HG03103 (cell line): ENCODE data around the gene CENPW.

Experiments used
- ATAC-seq: cut with Tn5 transposase; IDR thresholded peaks from one replicate; pipeline ENCODE4 v1.9.1; 2021; ENCODE audit warnings: low read depth; ENCODE audit not compliant: unreplicated experiment

The CENPW gene

DNA sequence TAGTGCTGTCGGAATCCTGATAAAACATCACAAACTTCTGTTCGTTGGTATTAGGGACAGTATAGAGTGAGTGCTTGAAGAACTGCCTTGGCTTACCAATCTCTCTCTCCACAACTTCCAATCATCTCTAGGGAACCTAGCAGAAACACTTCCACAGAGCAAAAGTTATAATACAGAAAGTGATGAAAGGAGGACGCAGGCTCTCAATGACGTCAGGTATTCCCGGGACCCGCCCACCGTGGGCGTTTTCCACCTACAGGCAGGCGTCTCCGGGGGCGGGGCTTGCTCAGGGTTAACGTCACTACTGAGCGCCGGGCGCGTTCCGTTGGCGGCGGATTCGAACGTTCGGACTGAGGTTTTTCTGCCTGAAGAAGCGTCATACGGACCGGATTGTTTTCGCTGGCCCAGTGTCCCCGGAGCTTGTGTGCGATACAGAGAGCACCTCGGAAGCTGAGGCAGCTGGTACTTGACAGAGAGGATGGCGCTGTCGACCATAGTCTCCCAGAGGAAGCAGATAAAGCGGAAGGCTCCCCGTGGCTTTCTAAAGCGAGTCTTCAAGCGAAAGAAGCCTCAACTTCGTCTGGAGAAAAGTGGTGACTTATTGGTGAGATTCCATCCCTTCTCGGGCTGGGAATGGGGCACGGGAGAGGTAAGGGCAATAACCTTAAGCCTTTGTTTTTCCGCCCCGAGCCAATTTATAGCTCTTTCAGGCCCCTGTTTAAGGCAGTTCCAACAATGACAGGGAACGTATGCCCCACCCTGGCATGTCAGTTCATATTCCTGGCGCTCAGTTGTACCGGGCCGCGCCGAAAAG lies at the start of gene CENPW:
TSS of gene CENPW (plus strand) at position 320 of the 814 bp plus-strand sequence. CDS start at position 479, 159 bp downstream.
- peak; percentile 86 for ATAC-seq

DNA sequence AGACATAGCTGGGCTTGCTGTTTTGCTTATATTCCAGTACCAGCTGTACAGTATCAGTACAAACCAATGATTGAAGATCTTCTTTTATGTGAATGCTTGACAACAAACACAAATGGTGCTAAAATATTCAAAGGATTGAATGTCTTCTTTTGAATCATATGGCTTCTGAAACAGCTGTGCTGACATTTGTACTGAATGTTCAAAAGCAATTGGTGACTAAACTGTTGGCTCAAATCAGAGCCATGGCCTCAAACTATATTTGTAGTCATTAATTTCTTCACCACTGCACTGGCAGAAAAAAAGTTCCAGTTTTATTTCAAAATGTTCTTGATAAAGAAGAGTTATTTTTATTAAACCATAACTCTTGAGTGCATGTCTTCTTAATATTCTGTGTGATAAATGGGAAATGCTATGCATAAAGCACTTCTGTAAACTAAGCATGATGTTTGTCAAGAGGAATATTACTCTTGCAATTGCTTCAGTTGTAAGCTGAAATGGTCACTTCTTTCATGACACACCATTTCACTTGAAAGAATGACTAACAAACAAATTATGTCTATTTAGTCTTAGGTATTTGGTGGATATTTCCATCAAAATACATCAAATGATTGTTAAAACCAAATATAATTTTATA lies 45.9 kb upstream of the CENPW start:
- no peak for ATAC-seq

DNA sequence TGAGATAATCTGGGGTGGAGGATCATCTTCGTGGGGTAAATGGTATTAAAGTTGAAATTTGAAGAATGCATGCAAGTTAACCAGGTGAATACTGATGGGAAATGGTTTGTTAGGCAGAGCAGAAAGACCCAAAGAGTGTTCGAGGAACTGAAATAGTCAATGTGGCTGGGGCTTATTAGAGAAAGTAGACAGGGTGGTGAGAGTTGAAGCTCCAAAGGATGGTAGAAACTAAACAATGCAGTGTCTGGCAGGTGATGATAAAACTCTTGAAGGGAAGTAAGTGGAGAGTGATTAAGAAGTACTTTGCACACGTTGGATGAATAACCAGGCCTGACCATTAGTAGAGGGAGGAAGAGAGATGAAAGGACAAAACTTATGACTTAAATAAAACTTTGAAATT lies 39.8 kb upstream of the CENPW start:
- peak; percentile 41 for ATAC-seq

DNA sequence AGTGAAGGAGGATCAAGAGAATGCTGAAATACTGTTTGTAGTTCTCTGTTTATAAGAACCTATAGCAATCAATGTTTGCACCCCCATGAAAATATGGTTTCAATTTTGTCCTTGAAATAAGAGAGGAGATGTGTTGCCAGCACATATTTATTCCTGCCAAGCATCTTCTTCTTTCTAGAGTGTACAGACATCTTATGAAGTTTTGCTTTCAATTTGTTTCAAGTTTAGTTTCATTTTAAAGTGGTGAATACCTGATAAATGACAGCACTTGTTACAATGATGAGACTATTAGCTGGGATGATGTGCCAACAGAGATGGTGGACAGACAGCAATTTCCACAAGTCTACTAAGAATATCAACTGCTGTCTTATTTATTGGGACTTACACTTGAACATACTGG lies 39.2 kb upstream of the CENPW start:
- ATAC-seq: peak; percentile 57

DNA sequence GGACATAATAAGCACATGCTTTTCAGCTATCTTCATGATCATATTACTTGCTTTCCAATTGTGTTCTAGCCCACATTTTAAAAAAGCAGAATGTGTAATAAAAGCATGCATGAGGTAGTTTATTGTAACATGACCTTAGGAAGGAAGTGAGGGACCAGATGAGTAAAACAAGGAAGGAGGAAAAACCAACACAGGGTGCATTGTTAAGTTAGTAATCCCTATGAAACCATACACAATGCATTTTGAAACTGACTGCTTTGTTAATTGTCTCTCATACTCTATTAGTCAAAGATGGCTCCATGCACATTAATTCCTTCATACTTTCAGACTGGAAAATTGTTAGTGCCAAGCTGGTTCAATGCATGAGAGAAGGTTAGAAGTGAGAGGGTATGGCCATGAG lies 37.7 kb upstream of the CENPW start:
- ATAC-seq: no peak

DNA sequence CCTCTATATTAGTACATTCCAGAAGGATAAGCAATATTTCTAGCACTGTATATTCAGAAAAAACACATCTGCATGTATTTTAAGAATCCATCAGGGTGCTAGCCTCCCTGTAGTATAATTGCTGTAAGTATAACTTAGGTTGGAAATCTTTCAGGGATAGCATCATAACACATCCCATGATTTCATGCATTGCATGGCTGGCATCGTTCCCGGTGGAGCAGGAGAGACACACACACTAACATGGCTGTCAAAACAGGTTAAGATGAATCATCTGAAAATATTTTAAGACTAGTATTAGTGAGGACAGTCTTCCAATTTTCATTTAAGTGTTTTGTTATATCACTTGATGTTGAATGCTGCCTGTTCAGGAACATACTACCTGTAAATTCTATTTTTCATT lies 32.1 kb upstream of the CENPW start:
- no peak for ATAC-seq

DNA sequence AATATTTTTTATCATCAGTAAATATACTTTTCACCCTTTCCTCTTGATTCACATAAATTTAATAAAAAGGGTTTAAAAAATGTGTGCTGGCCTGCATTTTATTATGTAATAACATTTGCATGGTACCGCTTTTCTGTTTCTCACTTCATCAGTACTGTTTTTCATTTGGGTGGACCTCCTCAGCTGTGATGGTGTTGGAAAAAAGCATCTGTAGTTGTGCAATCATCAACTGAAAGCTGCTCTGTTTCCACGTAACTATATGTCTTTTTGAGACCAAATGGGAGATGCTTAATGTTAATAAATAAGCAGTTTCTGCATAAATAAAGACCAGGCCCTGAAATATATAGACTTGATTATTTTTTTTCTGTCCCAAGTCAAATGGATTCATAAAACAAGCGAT lies 31.6 kb upstream of the CENPW start:
- ATAC-seq: no peak

DNA sequence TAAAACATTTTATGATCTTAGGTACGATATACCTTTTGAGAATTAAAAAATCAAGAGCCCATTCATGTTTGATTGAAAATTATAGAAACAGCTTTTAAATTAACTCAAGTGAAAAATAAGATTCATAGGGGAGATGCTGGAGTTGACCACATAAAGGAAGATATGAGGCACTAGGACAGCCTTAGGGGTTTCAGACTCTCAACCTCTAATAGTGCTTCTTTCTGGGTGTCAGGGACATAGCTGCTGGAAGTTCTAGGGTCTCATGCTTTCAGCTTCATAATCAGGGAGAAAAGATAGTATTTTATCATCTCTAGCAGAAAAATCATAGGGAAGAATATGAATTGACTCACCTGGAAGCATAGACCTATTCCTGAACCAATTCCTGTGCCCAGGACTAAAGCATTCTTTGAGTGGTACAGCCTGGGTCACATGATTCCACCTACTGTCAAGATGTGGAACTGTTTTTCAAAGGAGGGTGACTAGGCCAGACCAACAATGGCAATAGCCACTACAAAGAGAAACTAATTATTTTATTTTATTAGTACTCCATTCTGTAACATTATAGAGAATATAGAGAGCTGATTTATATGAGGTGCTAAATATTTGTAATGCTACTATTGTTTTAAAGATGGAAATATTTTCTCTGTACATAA lies 27.8 kb upstream of the CENPW start:
- ATAC-seq: peak; percentile 93

DNA sequence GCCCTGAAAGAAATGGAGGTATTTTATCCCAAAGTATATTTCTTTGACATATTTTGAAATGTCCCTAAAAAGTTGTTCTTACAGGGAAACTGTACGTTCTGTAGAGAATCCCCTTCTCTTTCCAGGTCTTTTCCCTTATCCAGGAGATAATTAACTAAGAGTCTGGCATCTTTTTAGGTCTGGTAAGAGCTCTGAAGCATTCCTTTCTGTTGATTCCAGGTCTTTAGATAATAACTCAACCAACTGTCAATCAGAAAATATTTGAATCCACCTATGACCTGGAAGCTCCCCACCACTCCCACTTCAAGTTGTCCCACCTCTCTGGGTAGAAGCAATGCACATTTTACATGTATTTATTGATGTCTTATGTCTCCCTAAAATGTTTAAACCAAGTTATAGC lies 26.0 kb upstream of the CENPW start:
- no peak for ATAC-seq

DNA sequence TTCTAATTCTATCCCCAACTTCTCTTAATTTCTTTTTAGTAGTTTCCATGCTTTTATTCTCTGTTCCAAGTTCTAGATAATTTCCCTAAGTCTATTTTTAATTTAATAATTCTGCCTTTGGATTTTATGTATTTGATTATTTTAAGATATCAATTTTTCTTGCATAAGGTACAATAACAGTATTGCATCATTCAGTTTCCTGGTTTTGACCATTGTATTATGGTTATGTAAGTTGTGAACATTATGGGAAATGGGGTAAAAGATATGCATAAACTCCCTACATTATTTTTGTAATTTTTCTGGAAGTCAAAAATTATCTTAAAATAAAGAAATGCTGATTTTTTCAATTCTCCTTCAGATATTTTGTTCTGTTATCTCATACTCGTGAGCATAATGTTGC lies 21.1 kb upstream of the CENPW start:
- no peak for ATAC-seq

DNA sequence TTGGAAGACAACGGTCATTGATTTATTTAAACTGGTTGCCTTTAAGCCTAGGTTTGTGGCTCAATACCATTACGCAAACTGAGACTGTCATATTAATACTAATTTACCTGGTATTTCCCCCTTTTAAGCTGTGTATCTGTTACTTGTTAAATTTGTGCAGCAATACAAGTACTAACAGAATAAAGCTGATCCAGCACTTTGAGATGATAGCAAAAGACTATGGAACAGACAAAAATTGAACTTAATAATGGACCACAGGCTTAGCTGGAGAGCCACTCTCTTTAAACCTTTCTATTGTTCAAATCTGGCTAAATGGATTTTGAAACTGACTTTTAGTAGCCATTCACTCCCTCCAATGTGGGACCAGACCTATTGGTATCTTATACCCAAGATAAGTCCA lies 6.2 kb upstream of the CENPW start:
- ATAC-seq: no peak

DNA sequence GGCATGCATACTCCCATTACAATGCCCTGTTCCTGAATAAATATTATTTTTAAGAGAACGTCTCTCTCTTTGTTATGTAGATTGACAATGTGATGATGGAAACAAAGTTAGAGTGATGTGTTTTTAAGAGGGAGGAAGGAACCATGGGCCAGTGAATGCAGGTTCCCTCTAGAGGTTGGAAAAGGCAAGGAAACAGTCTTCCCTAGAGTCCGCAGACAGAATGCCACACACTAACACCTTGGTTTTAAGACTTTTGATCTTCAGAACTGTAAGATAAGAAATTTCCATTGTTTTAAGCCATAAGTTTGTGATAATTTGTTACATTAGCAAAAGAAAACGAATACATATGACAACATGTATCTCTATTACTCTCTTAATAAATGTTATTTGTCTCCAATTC lies 4.7 kb upstream of the CENPW start:
- ATAC-seq: no peak

DNA sequence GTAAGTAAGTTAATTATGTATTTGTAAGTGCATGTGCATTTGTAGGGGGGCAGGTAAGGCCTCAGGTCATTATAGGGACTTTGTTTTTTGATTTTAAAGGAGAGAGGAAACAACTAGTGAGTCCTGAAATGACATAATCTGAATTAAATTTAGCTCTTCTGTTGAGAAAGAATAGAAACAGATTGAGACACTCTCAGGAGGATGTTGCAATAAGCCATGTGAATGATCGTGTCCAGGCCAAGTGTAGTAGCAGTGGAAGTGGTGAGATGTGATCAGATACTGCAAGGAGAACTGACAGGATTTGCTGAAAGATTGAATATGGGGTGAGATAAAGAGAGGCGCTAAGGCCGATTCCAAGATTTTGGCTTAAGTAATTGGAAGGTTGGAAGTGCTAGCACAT lies 2.6 kb upstream of the CENPW start:
- no peak for ATAC-seq

DNA sequence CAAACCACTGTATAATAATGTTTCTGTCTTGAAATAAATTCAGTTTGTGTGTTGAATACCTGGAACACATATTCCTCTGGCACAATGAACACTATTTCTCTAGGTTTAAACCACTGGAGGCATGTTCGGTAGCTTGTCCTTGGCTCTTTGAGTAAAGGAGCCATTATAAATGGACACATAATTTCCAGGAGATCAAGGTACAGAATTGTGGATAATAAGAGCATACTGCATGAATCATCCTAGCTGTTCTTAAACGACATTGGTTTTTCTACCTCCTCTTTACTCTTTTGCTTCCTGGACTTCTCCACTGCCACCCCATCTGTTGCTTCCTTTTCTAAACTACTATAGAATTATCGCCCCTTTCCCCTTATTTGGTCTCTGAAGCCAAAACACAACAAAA lies 1.2 kb downstream of the CENPW start:
- ATAC-seq: no peak

DNA sequence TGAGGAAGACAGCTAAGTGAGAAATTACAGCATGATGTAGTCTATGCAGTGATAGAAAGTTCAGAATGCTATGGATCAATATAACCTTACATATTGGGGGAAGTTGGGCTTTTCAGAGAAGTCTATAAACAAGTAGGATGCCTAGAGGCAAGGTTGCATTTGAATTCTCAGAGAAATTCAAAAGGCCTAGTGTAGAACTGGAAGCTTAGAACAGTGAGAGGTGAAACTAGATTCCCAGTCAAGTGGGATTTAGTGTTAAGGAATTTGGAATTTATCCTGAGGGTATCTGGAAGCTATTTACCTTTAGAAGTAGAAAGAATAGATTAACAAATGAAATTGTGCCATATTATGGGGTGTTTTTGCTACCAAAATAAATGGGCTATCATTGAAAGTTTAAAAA lies 4.3 kb downstream of the CENPW start:
- ATAC-seq: no peak

DNA sequence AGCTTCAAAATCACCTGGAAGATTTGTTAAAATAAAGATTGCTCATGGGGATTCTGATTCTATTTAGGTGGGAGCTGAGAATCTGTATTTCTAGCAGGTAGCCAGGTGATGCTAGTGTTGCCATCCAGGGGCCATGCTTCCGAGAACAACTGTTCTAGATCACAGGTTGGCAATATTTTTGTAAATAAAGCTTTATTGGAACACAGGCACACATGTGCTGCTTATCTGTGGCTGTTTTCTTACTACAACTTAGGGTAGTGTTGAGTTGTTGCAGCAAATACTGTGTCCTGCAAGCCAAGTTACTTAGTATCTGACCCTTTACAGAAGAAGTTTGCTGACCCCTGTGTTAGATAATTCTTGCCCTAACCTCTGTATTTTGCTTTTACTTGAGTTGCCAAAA lies 12.0 kb downstream of the CENPW start:
- no peak for ATAC-seq

DNA sequence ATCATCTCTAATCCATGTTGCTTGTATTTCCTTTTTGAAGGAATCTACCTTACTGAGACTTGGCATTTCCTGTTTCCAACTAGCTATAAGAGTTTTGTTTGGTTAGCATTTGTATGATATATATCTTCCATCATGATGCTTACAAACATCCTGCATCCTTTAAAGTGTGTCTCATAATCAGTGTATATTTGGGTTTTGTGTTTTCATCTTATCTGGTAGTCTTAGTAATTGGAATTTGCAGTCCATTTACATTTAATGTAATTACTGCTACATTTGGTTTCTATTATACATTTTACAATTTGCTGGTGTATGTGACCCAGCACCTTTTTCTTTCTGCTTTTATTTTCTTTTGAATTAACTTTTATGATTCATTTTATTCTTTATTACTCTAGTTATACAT lies 12.6 kb downstream of the CENPW start:
- no peak for ATAC-seq

DNA sequence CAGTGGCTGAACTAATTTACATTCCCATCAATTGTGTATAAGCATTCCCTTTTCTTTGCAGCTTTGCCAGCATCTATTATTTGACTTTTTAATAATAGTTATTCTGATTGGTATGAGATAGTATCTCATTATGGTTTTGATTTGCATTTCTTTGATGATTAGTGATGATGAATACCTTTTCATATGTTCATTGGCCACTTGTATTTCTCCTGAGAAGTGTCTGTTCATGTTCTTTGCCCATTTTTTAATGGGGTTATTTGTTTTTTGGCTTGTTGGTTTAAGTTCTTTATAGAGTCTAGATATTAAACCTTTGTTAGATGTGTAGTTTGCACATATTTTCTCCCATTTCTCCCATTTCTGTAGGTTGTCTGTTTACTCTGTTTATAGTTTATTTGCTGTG lies 16.6 kb downstream of the CENPW start:
- no peak for ATAC-seq

DNA sequence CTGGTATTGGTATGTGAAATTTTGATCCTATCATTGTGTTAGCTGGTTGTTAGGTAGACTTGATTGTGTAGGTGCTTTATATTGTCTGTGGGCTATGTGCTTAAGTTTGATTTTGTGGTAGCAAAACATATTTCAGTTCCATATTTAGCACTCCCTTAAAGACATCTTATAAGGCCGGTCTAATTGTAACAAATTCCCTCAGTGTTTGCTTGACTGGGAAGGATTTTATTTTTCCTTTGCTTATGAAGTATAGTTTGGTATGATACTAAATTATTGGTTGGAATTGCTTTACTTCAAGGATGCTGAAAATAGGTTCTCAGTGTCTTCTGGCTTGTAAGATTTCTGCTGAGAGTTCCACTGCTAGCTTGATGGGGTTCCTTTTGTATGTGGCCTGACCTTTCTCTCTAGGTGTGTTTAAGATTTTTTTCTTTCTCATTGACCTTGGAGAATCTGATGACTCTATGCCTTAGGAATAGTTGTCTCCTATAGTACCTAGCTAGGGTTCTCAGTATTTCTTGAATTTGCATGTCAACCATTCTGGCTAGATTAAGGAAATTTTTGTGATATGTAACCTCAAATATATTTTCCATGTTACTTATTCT lies 20.1 kb downstream of the CENPW start:
- no peak for ATAC-seq

DNA sequence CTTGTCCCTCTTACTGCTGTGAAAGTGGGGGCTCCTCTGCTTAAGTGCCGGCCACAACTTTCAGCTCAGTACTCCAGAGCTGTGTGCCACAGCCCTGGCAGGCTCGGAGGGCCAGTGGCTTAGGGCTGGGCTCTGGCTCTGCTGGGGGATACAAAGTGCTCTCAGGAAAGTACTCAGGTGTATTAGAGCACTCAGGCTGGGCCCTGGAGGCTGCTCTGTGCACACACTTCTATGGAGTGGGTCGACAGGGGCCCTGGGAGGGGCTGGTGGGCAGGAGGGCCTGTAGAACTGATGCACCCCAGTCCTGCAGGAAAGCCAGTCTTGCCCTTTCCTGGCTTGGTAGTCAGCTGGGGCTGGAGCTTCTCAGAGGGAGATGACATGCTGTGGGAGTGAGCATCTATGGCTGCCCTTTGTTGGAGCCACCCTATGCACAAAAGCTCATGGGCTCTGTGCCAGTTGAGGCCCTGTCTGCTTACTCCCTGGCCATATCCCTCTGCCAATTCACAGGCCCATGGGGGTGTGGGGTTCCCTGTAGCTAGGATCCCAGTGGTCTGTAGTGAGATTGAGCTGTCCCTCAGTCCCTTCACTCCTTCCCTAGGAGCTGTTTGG lies 22.0 kb downstream of the CENPW start:
- no peak for ATAC-seq

DNA sequence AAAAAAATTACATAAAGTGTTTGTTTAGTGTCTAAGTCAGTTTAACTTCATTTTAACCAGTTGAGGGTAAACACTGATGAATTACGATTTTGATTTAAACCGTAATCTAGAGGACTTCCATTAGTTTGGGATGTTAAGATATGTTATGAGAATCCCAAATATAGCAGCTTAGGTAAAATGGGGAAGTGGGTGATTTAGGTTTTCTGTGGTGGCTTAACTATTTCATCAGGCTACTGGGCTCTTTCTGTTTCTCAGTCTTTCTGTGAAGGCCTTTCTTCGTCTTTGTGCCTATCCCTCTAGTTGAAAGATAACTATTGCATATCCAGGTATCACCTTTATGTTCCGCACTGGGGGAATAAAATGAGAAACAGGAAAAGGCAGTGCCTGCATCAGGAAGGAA lies 27.9 kb downstream of the CENPW start:
- ATAC-seq: no peak
